ENCODE measurements around the gene NSG1. TPM values are rescaled to one million over a fixed set of nuclear protein-coding genes. Genes with fewer than 3 reads are reported as not detected.

NSG1 gene
- total RNA-seq, 1 donor from 2014 or later: not detected

- DNase-seq: peak; percentile 53
These were observed 9.9 kb downstream of the NSG1 start for GRCh38 chr4:4396628-4397440.

GRCh38 chr4:4397441-4397819 is 10.5 kb downstream of the NSG1 start:
- no peak for DNase-seq

- no peak for DNase-seq
These were observed 11.5 kb downstream of the NSG1 start for GRCh38 chr4:4398430-4398829.

- no peak for DNase-seq
These were observed 14.1 kb downstream of the NSG1 start for GRCh38 chr4:4401036-4401435.

- DNase-seq: no peak
These were observed 16.1 kb downstream of the NSG1 start for GRCh38 chr4:4402966-4403365.

GRCh38 chr4:4405358-4405962 is 18.6 kb downstream of the NSG1 start:
- DNase-seq: no peak

GRCh38 chr4:4406455-4407298 is 19.8 kb downstream of the NSG1 start:
- no peak for DNase-seq

GRCh38 chr4:4407299-4408131 is 20.6 kb downstream of the NSG1 start:
- no peak for DNase-seq

- no peak for DNase-seq
These were observed 21.2 kb downstream of the NSG1 start for GRCh38 chr4:4408132-4408523.

- DNase-seq: no peak
These were observed 21.9 kb downstream of the NSG1 start for GRCh38 chr4:4408576-4409335.

- no peak for DNase-seq
These were observed 22.7 kb downstream of the NSG1 start for GRCh38 chr4:4409416-4410115.

GRCh38 chr4:4410271-4410670 is 23.4 kb downstream of the NSG1 start:
- no peak for DNase-seq

GRCh38 chr4:4411906-4412305 is 25.0 kb downstream of the NSG1 start:
- no peak for DNase-seq

- no peak for DNase-seq
These were observed 25.9 kb downstream of the NSG1 start for GRCh38 chr4:4412641-4413372.

GRCh38 chr4:4413373-4413725 is 26.4 kb downstream of the NSG1 start:
- no peak for DNase-seq

GRCh38 chr4:4413806-4414205 is 26.9 kb downstream of the NSG1 start:
- DNase-seq: no peak

GRCh38 chr4:4415107-4415805 is 28.4 kb downstream of the NSG1 start:
- DNase-seq: no peak

- no peak for DNase-seq
These were observed 29.2 kb downstream of the NSG1 start for GRCh38 chr4:4415806-4416805.

- DNase-seq: no peak
These were observed 30.1 kb downstream of the NSG1 start for GRCh38 chr4:4416981-4417380.
